Activated CD8-positive, alpha-beta memory T cell treated with anti-CD3 and anti-CD28 coated beads for 36 hours (primary cell): ENCODE measurements around the gene CFL1. TPM values are rescaled to one million over a fixed set of nuclear protein-coding genes. Genes with fewer than 3 reads are reported as not detected.

Experiments
- CTCF ChIA-PET: fragments of 350-600 bp; sonication (Branson Sonifier 250); formaldehyde crosslinking; loops from one replicate; lab custom pipeline; 2021; ENCODE audit warnings: antibody characterized with exemption; lab: Charles Lee
- POLR2A ChIA-PET: fragments of 350-600 bp; sonication (Branson Sonifier 250); formaldehyde crosslinking; loops from one replicate; lab custom pipeline; 2021; ENCODE audit warnings: antibody characterized with exemption; lab: Charles Lee
- total RNA-seq, 2 experiments: library from RNA; stranded (reverse); gene quantifications; one replicate each; pipeline ENCODE4 v1.2.3, GENCODE V29; 2021

The CFL1 gene
- 1,000 to 10,000 TPM; 1,167 to 1,207 TPM for total RNA-seq

DNA sequence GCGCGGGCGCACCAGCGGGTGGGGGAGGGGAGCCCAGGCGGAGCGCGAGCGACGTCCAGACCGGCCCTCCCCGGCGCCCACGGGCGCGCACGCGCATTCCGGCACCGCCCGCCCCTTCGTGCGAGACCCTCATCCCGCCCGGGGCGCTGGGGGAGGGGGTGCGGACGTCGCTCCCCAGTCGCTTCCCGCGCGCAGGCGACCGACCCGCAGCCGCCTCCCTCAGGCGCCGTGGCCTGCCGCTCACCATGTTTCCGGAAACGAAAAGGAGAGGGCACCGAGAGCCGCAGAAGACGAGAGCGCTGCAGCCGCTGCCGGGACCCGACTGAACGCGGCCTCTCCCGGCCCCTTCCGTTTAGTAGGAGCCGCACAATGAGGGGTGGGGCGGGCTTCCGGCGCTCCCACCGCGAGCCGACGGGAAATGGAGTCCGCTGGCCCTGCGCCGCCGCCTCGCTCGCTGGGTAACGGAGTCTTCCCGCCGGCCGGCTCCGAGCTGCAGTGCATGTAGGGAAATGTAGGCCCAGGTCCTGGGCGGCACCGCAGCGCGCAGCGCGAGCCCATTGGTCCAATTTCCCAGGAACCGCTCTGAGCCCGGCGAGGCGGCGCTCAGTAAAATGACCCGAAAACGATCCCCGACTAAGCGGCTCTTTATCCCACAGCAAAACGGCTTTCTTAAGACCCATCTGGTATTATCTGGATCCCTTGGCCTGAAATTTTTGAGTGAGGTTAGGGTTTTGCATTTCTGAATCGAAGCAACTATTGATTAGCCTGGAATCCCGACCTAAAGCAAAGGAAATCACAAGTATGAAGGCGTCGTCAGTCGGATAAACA is at the start of gene CFL1:
Gene CFL1, minus strand, starts transcription at position 328 of the 828 bp plus-strand sequence. Its CDS starts 81 bp downstream, at position 247.
- CTCF ChIA-PET: interaction anchor here (0.6 to 8.1 kb wide), 6 partner anchors 13 to 528 kb away, joined by 3 to 163 read pairs (median 6); partner anchors contain the start of genes BANF1, CCDC85B, EIF1AD and FIBP
- POLR2A ChIA-PET: interaction anchor here (0.5 to 3.0 kb wide), 9 partner anchors 14 to 153 kb away, joined by 3 to 44 read pairs (median 4); partner anchors contain the start of genes CCDC85B, FIBP and FOSL1

DNA sequence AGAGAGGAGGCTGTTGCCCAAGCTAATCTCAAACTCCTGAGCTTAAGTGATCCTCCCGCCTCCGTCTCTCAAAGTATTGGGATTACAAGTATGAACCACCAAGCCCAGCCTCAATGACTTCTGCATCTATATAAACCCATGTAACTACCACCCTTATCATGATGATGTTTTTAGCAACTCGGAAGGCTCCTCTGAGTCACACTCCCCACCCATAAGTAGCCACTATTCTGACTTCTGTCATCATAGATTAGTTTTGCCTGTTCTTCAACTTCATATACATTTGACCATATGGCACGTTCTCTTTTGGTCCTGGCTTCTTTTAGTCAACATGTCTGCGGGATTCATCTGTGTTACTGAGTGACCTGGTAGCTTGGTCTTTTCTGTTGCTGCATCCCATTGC is 48.6 kb upstream of the CFL1 start:
- POLR2A ChIA-PET: no interaction called here
- CTCF ChIA-PET: interaction anchor here (0.9 kb wide), 1 partner anchor 18 kb away, joined by 3 read pairs; the partner anchor contains the start of gene FIBP

DNA sequence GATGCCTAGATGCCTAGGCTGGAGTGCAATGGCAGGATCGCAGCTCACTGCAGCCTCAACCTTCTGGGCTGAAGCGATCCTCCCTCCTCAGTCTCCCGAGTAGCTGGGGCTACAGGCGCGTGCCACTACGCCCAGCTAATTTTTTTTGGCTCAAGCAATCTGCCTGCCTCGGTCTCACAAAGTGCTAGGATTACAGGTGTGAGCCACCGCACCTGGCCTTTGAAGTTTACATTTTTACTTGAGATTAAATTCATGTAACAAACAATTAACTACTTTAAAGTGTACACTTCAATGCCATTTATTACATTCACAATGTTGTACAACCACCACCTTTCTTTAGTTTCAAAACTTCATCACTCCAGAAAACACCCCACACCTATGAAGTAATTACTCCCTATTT is 45.7 kb upstream of the CFL1 start:
- ChIA-PET POLR2A (no interaction called here), CTCF (interaction anchor here (0.9 kb wide), 1 partner anchor 15 kb away, joined by 3 read pairs; the partner anchor contains the start of gene FIBP)

DNA sequence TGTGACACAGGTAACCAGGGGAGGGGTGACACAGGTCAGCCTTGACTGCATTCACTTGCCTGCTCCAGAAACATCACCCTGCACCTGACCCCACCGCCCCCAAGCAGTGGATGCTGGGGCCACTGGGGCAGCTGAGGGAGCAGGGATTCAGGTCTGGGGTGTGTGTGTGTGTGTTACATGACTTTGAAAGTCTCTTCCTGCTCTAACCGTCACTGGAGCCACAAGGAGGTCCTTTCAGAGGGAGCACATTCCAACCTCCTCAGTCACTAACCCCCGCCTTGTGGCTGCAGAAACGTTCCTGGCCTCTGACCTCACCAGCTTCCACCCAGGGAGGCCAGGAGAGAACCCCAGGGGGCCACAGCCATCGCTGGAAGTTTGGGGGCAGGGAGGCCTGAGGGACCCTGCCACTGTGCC is 45.1 kb upstream of the CFL1 start:
- ChIA-PET CTCF (interaction anchor here (0.9 to 8.1 kb wide), 2 partner anchors 15 kb away, joined by 3 to 95 read pairs; partner anchors contain the start of genes CCDC85B and FIBP), POLR2A (no interaction called here)

DNA sequence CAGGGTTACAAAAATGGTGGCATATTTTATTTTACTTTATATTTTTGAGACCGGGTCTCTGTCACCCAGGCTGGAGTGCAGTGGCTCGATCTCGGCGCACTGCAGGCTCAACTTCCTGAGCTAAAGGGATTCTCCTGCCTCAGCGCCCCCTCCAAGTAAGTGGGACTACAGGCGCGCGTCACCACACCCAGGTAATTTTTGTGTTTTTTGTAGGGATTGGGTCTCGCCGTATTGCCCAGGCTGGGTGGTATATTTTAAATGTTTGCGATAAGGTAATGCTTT is 42.9 kb upstream of the CFL1 start:
- POLR2A ChIA-PET: interaction anchor here (0.9 to 5.4 kb wide), 8 partner anchors 11 to 102 kb away, joined by 3 to 67 read pairs (median 4); partner anchors contain the start of genes BANF1, CCDC85B, CFL1 and FIBP
- CTCF ChIA-PET: interaction anchor here (1.0 to 8.1 kb wide), 6 partner anchors 10 to 121 kb away, joined by 3 to 95 read pairs (median 4); partner anchors contain the start of genes C11orf68, CCDC85B and FIBP

DNA sequence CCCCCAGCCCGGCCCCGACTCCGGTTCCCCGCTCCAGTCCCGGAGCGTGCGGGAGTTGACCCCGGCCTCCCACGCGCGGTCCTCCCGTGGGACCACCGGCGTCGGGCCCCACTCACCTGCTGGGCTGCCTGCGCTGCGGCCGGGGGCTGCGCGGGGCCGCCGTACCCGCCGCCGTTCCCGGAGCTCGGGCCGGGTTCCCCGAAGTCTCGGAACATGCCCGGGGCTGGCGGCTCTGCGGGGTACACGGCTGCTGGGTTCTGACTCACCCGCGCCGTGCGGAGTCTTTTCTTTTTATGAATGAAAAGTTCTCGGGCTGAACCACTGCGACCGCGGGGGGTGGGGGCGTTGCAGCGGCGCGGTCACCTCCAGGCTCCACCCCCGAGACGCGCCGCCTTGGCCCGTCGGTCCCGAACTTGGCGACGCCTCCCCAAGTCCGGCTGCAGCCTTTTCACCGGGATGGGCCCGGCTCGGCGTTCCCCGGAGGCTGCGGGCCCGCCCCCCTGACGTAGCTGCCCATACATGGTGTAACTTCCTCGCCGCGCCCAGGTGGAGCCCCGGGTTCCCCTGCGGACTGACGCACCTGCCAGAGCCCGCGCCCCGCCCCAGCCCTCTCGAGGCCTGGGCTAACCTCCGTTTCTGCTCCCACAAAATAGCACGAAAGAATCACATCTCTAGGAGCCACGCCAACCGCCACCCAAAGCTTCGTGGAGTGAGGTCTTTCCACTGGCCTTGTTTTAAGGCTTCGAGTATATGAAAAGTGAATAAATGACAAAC is 42.3 kb upstream of the CFL1 start, which contains the start of gene FOSL1:
Gene FOSL1, minus strand, starts transcription at position 264 of the 774 bp plus-strand sequence. Its CDS starts 49 bp downstream, at position 215.
- ChIA-PET CTCF (interaction anchor here (1.0 to 8.1 kb wide), 5 partner anchors 13 to 120 kb away, joined by 3 to 95 read pairs (median 4); partner anchors contain the start of genes C11orf68, CCDC85B and FIBP), POLR2A (interaction anchor here (0.9 to 5.4 kb wide), 7 partner anchors 10 to 102 kb away, joined by 3 to 67 read pairs (median 4); partner anchors contain the start of genes BANF1, CCDC85B, CFL1 and FIBP)

DNA sequence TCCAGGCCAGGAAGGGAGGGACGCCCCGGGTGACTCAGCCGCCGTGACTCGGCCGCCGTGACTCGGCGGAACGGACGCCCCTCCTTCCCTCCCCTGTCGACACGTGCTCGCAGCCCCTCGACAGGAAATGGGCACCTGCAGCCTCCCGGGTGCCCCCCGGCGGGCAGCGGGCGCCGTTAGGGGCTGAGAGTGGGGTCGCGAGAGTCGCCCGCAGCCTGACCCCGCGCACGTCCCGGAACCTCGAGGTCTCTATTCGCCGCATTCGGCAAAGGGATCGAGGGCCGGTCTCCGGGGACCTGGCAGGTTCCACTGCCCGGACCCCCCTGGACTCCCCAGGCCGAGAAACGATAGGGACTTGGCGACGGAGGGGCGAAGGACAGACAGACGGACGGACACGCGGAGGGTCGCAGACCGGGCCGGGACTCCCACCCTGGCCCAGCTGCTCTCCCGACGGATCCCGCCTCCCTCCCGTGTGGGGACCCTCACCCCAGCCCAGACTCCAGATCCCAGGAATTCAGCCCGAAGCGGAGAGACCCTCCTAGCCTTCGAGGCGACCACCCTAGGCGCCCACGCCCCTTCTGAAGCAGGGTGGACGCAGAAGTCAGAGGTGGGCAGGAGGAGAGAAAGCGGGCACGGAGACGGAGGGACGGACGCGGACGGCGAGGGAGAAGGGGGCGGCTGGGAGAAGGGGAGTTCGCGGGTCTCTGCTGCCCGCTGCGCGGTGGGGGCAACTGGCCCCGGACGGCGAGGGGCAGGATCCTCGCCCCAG is 41.6 kb upstream of the CFL1 start:
- CTCF ChIA-PET: interaction anchor here (0.5 to 8.1 kb wide), 4 partner anchors 12 to 475 kb away, joined by 3 to 95 read pairs (median 6); partner anchors contain the start of genes CCDC85B and FIBP
- POLR2A ChIA-PET: interaction anchor here (1.5 to 5.4 kb wide), 2 partner anchors 9 to 18 kb away, joined by 11 to 67 read pairs; partner anchors contain the start of genes CCDC85B and FIBP

DNA sequence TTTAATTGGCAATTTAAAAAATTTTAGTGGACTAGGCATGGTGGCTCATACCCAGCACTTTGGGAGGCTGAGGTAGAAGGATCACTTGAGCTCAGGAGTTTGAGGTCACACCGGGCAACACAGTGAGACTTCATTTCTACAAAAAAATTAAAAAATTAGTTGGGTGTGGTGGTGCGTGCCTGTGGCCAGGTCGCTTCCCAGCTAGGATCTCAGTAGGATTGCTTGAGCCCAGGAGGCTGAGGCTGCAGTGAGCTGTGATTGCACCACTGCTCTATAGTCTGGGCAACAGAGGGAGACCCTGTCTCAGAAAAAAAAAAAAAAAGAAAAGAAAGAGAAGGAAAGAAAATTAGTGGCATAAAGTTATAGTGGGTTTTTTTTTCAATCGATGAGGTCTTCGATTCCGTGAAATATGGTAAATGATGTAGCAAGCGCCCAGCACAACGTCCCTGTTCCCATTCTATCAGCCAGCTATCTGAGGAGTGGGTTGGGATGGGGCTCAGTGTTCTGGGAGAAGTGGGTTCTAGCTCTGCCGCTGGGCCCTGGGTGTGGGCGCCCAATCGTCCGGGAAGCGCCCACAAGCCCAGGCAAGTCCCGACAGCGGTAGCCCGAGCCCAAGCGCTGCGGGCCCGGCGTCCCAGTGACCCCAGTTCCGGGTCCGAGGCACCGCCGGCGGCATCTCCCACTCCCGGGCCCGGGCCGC is 40.8 kb upstream of the CFL1 start:
- POLR2A ChIA-PET: interaction anchor here (0.6 to 5.4 kb wide), 5 partner anchors 9 to 1347 kb away, joined by 3 to 67 read pairs (median 5); partner anchors contain the start of genes CCDC85B and FIBP
- CTCF ChIA-PET: interaction anchor here (0.5 to 8.1 kb wide), 9 partner anchors 11 to 474 kb away, joined by 3 to 95 read pairs (median 3); partner anchors contain the start of genes CCDC85B, FIBP, MUS81 and OVOL1

DNA sequence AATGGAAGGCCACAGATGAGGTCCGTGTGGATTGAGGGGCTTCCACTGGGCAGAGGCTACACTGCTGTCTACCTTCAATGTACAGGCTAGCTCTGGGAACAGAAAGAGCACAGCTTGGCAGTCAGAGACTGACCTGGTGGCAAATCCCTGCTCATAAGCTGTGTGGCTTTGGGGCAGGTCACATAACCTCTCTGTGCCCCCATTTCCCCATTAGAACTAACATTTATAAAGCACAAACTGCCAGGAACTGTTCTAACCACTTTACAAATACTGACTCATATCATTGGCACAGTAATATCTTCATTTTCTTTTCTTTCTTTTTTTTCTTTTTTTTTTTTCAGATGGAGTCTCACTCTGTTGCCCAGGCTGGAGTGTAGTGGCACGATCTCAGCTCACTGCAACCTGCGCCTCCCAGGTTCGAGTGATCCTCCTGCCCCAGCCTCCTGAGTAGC is 39.1 kb upstream of the CFL1 start:
- ChIA-PET CTCF (interaction anchor here (1.0 to 8.1 kb wide), 3 partner anchors 9 to 92 kb away, joined by 3 to 95 read pairs (median 7); partner anchors contain the start of genes CCDC85B, FIBP and MUS81), POLR2A (no interaction called here)

DNA sequence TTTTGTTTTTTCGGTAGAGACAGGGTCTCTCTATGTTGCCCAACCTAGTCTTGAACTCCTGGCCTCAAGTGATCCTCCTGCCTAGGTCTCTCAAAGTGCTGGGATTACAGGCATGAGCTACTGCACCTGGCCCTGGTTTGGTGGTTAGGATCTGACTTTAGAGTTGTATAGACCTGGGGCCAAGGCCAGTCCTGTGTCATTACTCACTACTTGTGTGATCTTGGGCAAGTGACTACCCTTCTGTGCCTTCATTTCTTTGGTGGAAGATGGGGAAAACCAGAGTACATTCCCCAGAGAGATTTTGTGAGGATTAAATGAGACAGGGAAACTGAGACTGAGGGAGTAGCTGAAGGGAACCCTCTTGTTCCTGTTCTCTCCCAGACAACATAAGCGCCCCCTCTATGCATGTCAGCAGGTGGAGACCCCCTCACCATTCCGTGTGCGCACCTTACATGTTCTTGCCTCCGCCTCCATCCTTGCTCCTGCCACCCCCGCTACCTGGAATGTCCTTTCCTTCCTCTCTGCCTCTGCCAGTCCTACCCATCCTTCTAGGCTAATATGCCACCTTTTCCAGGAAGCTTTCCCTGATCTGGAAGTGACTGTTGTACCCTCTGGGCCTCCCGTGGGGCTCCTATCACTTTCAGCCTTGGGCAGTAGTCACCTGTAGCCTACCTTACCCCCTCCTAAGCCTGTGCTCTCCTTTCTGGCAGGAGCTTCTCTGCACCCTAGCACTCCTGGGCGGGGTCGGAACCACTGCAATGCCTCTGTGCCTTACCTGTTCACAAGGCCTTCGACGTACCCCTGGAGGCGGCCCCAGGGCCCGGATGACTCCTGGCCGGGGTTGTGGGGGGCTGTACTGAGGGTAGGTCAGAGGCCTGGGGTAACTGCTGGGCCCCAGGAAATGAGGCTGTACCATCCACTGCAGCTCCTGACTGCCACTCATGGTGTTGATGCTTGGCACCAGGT is 38.3 kb upstream of the CFL1 start:
- ChIA-PET CTCF (interaction anchor here (1.0 to 8.1 kb wide), 3 partner anchors 9 to 93 kb away, joined by 3 to 95 read pairs (median 3); partner anchors contain the start of genes CCDC85B and FIBP), POLR2A (no interaction called here)

DNA sequence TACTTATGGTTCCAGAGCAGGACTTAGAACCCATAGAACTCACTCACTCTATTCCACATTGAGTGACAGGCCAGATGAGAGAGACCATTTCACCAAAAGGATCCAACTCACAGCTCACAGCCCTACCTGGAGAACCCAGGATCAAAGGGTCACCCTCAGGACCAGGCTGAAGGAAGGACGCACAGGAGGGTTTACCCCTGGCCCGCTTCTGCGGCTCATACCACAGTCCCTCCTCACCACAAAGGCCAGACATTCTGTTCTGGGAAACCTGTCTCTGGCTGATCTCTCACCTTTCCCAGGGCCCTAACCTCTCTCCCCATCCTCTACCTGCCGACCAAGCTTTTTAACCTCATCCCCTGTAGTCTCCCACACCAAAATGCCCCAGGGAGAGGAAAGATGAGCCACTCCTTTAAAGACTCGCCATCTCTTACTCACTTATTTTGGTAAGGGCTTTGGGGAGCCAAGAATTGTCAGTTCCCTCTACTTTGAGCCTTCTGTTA is 37.6 kb upstream of the CFL1 start:
- CTCF ChIA-PET: interaction anchor here (1.0 to 8.1 kb wide), 2 partner anchors 8 to 91 kb away, joined by 3 to 95 read pairs; partner anchors contain the start of genes CCDC85B and FIBP
- POLR2A ChIA-PET: no interaction called here

DNA sequence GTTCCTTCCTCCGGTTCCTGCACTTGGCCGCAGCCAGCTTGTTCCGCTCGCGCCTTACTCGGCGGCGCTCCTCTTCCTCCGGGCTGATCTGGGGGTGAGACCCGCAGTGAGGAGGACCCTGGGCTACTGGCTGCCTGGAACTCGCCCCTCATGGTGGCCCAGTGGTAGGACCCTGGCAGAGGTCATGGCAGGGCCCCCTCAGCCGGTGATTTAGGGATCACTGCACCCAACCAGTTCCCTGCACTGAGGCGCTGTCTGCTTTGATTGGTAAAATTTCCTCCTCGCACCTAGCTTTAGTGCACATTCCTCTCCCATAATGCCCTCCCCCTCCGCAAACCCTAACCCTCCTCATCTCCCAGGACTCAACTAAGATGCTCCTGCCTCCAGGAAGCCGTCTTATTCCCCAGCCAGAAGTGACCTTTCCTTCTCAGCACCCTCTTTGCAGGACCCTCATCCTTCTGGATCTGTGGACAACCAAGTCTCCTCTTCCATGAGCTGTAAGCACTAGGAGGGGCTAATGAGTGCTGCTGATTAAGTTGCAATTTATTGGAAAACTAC is 36.1 kb upstream of the CFL1 start:
- ChIA-PET CTCF (interaction anchor here (0.6 to 12.8 kb wide), 5 partner anchors 9 to 563 kb away, joined by 3 to 163 read pairs (median 4); partner anchors contain the start of genes CFL1 and MUS81), POLR2A (interaction anchor here (0.7 to 0.9 kb wide), 3 partner anchors 24 to 74 kb away, joined by 3 read pairs; no protein-coding TSS in a partner anchor)

DNA sequence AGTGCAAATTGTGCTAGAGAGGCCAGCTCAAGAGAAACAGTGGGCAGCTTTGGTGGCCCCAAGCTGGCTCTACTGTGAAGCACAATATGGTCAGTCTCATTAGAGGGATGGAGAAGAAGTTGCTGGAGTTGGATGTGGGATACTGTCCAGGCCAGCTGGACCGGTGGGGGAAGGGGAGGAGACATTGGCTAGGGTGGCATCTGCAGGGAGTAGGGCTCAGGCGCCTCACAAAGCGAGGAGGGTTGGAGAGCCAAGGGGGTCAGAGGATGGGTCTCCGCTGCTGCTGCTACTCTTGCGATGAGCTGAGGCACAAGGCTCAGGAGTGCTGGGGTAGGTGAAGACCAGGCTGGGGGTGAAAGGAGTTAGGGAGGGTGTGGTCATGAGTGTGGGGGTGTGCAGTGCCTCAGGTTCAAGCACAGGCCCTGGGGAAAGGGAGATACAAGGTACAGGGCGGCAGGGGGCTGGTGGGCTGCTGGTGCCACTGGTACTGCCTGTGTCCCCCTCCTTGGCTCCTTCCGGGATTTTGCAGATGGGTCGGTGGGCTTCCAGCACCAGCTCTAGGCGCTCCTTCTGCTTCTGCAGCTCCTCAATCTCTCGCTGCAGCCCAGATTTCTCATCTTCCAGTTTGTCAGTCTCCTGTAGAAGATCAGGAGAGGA is 34.8 kb upstream of the CFL1 start:
- ChIA-PET CTCF (interaction anchor here (0.6 to 12.8 kb wide), 7 partner anchors 8 to 96 kb away, joined by 3 to 163 read pairs (median 10); partner anchors contain the start of genes CFL1, CTSW and MUS81), POLR2A (interaction anchor here (1.2 to 4.7 kb wide), 2 partner anchors 7 to 33 kb away, joined by 3 to 67 read pairs; partner anchors contain the start of gene FOSL1)

DNA sequence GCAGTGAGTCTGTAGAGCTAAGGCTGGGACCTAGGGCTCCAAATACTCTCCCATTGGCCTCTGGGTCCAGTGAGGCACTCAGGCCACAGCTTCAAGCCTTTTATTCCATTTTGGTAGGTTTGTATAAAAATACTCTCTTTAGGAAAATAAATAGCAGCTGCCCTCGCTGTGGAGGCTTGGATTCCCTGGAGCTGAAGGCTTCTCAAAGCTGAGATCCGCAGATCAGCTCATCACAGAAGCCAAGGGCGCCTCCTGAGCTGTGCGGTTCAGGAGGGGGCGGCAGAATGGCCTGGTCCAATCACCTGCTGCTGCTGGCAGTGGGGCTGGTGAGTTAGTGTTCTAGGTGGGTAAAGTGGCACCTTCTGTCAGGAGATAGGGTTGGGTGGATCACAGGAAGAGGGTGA is 34.2 kb upstream of the CFL1 start:
- CTCF ChIA-PET: interaction anchor here (0.6 to 12.8 kb wide), 8 partner anchors 7 to 153 kb away, joined by 3 to 163 read pairs (median 10); partner anchors contain the start of genes CFL1, CTSW, FOSL1 and MUS81
- POLR2A ChIA-PET: interaction anchor here (1.2 to 4.7 kb wide), 2 partner anchors 8 to 33 kb away, joined by 3 to 67 read pairs; partner anchors contain the start of gene FOSL1
